Loucy (cell line): ENCODE data around the gene BRSK2.

Experiments
- EZH2phosphoT487 ChIP-seq: fragments of 200-600 bp; IDR thresholded peaks from 2 replicates; pipeline ENCODE4 v1.6.1; 2018; ENCODE audit warnings: antibody characterized with exemption, mild to moderate bottlenecking, moderate library complexity, borderline replicate concordance
- TF ChIP-seq, protein P1 (sequence below): fragments of 200-600 bp; sonication (generic); conservative IDR thresholded peaks from 2 replicates; pipeline ENCODE4 v1.5.1; 2014; ENCODE audit warnings: mild to moderate bottlenecking, antibody characterized with exemption, low read length

DNA sequence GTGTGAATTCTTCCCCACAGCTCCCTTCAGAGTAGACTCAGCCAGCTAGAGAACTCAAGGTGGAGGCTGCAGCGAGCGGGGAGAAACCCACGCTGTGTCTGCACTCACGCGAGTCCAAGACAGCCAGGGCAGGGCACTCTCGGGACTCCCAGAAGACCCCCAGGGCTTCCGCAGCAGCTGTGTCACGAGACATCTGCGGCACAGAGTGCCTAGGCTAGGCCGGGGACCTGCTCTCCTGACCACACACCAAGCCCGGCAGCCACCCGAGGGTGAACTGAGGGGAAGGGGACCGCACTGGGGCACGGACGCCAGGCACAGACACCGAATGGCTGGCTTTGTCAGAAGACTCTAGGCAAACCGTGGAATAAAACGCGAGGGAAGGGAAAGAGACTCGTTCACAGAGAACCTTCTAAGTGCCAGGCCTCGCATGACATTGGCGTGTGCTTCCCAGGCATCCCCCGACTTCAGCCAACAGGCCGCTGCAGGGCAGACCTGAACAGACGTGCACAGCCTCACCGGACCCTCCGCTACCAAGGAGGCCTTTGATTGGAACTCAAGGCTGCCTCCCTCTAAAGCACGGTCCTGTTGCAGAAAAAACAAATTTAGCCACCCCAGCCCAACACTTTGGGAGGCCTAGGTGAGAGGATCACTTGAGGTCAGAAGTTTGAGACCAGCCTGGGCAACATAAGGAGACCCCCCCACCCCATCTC, 115.0 kb downstream of the BRSK2 start:
- TF ChIP-seq, protein P1, sequence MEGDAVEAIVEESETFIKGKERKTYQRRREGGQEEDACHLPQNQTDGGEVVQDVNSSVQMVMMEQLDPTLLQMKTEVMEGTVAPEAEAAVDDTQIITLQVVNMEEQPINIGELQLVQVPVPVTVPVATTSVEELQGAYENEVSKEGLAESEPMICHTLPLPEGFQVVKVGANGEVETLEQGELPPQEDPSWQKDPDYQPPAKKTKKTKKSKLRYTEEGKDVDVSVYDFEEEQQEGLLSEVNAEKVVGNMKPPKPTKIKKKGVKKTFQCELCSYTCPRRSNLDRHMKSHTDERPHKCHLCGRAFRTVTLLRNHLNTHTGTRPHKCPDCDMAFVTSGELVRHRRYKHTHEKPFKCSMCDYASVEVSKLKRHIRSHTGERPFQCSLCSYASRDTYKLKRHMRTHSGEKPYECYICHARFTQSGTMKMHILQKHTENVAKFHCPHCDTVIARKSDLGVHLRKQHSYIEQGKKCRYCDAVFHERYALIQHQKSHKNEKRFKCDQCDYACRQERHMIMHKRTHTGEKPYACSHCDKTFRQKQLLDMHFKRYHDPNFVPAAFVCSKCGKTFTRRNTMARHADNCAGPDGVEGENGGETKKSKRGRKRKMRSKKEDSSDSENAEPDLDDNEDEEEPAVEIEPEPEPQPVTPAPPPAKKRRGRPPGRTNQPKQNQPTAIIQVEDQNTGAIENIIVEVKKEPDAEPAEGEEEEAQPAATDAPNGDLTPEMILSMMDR = no peak
- TF ChIP-seq EZH2phosphoT487 = no peak
